PFSK-1 (cell line): ENCODE measurements around the gene TAS2R7.

Source experiments
- FOXP2 ChIP-seq: optimal IDR thresholded peaks from 2 replicates; pipeline ENCODE3; 2011; ENCODE audit warnings: borderline replicate concordance, control low read depth, inconsistent platforms; ENCODE audit not compliant: insufficient read depth; ENCODE audit errors: extremely low read length, extremely low read depth
- POLR2AphosphoS5 ChIP-seq: IDR thresholded peaks from 2 replicates; pipeline ENCODE4 v1.6.1; 2012; ENCODE audit warnings: low read depth, mild to moderate bottlenecking, control low read depth, low read length, moderate library complexity
- SIN3A ChIP-seq: IDR thresholded peaks from 2 replicates; pipeline ENCODE4 v1.6.1; 2012; ENCODE audit warnings: mild to moderate bottlenecking, low read length, moderate library complexity, borderline replicate concordance; ENCODE audit not compliant: insufficient read depth
- TAF1 ChIP-seq: IDR thresholded peaks from 2 replicates; pipeline ENCODE4 v1.6.1; 2012; ENCODE audit warnings: low read length, control low read depth, borderline replicate concordance; ENCODE audit not compliant: insufficient read depth
- TF ChIP-seq, protein P1 (sequence below), 2 experiments: IDR thresholded peaks; 2 replicates each; pipeline versions ENCODE4 v1.6.1 to v1.8.0; 2011 to 2012; ENCODE audit warnings: low read depth in 2 of 2, low read length in 2 of 2, control low read depth in 1 of 2, inconsistent platforms in 1 of 2, mild to moderate bottlenecking in 1 of 2, moderate library complexity in 1 of 2; ENCODE audit not compliant: insufficient read depth in 1 of 2

Gene TAS2R7

DNA sequence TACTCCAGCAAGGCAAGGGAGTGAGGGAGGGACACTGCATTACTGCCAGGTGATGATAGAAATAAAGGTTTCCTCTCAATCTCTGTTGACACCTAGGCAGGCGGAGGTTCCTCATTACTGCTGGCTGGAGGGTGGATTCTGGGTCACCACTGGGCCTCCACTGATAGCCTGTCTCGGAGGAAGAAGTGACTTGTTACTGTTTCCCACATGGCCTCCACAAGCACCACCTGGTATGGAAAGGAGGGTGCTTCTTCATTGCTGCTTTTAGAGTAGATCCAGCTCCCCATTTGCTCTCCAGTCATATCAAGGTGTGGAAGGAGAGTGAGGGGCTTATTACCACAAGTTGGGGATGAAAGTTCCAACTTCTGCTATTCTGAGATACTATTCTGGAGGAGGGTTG, 40.4 kb upstream of the TAS2R7 start:
- TF ChIP-seq, protein P1, sequence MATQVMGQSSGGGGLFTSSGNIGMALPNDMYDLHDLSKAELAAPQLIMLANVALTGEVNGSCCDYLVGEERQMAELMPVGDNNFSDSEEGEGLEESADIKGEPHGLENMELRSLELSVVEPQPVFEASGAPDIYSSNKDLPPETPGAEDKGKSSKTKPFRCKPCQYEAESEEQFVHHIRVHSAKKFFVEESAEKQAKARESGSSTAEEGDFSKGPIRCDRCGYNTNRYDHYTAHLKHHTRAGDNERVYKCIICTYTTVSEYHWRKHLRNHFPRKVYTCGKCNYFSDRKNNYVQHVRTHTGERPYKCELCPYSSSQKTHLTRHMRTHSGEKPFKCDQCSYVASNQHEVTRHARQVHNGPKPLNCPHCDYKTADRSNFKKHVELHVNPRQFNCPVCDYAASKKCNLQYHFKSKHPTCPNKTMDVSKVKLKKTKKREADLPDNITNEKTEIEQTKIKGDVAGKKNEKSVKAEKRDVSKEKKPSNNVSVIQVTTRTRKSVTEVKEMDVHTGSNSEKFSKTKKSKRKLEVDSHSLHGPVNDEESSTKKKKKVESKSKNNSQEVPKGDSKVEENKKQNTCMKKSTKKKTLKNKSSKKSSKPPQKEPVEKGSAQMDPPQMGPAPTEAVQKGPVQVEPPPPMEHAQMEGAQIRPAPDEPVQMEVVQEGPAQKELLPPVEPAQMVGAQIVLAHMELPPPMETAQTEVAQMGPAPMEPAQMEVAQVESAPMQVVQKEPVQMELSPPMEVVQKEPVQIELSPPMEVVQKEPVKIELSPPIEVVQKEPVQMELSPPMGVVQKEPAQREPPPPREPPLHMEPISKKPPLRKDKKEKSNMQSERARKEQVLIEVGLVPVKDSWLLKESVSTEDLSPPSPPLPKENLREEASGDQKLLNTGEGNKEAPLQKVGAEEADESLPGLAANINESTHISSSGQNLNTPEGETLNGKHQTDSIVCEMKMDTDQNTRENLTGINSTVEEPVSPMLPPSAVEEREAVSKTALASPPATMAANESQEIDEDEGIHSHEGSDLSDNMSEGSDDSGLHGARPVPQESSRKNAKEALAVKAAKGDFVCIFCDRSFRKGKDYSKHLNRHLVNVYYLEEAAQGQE (IDR thresholded peaks at IDR 0.05; ENCODE audit: insufficient read depth in 1 of 2, low read depth in 2 of 2, low read length in 2 of 2): no peak

DNA sequence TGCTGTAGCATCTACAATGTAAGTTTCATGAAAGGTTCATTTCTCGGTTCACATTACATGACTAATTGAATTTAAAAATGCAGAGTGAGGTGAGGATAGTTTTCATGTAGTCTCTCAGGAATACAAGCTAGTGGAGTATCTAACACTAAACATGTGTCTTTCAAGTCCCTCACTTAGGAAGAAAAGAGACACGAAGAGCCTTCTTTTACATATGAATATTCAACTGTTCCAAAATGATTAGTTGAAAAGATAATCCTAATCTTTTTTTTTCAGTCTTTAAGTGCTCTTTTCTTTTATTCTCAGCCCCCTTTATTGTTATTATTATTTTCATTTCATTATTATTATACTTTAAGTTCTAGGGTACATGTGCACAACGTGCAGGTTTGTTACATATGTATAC, 36.0 kb upstream of the TAS2R7 start:
- TF ChIP-seq SIN3A: no peak
- TF ChIP-seq POLR2AphosphoS5: no peak
- no peak for TF ChIP-seq TAF1
- TF ChIP-seq, protein P1 (IDR thresholded peaks at IDR 0.05; ENCODE audit: insufficient read depth in 1 of 2, low read depth in 2 of 2, low read length in 2 of 2): no peak
- no peak for TF ChIP-seq FOXP2

DNA sequence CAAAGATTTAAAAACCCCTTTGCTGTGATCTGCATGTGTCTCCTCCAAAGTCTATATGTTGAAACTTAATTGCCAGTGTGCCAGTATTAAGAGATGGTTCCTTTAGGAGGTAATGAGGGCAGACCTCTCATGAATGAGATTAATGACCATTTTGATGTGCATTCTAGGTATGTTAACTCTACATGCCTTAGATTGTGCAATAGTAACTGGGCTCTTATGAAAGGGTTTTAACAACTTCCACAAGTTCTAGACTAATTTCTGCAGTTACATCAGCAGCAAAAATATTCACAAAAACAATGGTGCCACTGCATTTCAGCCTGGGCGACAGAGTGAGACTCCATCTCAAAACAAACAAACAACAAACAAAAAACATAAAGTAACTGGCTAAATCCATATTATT, 27.6 kb upstream of the TAS2R7 start:
- TF ChIP-seq POLR2AphosphoS5: no peak
- no peak for TF ChIP-seq FOXP2
- no peak for TF ChIP-seq TAF1
- TF ChIP-seq SIN3A: no peak
- TF ChIP-seq, protein P1 (IDR thresholded peaks at IDR 0.05; ENCODE audit: insufficient read depth in 1 of 2, low read depth in 2 of 2, low read length in 2 of 2): no peak

DNA sequence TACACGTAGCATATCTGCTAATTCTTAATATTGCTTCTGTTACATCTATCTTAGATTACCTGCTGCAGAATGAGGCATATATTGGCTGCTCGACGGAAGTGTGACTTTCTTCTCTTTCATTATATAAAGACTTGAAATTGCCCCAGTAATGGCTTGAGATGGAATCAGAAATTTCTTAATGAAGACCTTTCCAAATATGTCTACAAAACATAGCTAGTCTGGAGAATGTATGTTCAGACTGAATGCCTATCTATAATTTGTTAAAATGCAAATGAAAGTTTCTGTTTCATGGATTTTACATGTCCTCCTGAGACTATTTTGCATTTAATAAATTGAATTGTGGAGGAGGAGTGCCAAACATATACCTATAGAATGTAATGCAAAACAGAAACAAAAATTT, 23.8 kb upstream of the TAS2R7 start, which contains the start of gene TAS2R10:
TSS of gene TAS2R10 (minus strand) at position 101 of the 400 bp plus-strand sequence. CDS start at position 12, 89 bp downstream.
- TF ChIP-seq FOXP2: no peak
- TF ChIP-seq SIN3A: no peak
- no peak for TF ChIP-seq TAF1
- TF ChIP-seq, protein P1 (IDR thresholded peaks at IDR 0.05; ENCODE audit: insufficient read depth in 1 of 2, low read depth in 2 of 2, low read length in 2 of 2): no peak
- TF ChIP-seq POLR2AphosphoS5: no peak

DNA sequence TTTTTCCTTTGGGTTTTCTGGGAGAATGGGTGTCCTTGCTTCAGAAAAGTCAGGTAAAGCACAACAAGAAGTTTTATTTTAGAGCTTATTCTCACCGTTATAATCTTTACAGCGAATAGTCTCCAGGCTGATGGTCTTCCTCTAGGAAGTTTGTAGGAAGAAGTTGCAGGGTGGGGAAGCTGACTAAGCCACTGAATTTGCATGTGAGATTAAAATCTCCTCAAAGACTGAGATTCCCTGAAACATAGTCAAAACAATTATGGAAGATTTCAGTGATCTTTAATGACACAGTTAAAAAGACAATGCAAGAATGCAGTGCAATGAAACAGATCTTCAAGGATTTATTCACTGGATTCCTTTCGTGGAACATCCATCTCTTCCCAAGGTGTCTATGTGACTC, 22.5 kb upstream of the TAS2R7 start:
- TF ChIP-seq FOXP2 (no peak), POLR2AphosphoS5 (no peak), SIN3A (no peak), TAF1 (no peak)
- TF ChIP-seq, protein P1 (IDR thresholded peaks at IDR 0.05; ENCODE audit: insufficient read depth in 1 of 2, low read depth in 2 of 2, low read length in 2 of 2): no peak
